HG02938 (cell line): ENCODE measurements around the gene SMAD7.

Experiments used
- ATAC-seq: cut with Tn5 transposase; IDR thresholded peaks from one replicate; pipeline ENCODE4 v1.9.1; 2021; ENCODE audit warnings: mild to moderate bottlenecking, moderate library complexity; ENCODE audit not compliant: unreplicated experiment

Gene SMAD7

DNA sequence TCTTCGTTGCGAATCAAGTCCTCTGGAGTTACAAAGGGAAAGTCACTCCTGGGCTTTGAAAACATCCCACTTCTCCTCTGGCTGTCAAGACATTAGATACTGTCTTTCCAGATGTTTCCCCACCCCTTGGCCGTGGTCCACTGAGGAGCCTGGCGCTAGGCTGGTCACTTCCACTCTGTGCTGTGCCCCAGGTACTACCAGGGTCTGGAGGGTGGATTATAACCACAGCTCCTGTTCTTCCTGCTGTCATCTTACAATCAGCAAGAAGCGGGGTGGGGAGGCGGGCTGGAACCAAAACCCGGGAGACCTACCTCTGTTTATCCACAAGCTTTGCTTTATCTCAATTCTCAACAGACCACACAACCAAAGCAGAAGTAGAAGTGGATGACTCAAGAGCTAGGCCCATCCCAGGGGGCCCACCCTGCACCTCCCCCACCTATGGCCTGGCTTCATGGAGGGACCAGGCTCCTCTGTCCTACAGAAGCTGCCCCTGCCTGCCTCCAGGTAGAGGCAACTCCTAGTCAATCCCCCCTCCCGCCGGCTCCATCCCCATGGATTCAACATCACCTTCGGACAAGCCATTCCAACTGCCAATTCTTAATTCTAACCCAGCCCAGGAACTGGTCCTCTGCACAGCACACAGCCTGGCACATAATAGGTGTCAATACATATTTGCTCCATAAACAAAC, 17.8 kb downstream of the SMAD7 start:
- no peak for ATAC-seq

DNA sequence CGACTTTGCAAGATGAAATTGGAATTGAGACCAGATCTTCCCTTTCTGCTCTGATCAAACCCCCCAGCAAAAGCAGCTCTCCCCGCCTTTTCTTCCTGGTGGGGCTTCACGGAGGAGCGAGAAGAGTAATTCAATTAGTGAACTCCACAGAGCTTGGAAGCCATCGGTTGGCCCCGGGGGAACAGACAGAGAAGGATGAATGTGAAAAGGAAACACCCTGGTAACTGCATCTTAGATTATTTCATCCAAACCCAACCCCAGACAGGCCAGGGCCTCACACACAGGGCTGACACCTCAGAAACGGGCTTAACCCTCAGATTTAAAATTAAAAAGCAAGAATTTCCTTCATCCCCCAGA, 18.3 kb downstream of the SMAD7 start:
- ATAC-seq, result no peak

DNA sequence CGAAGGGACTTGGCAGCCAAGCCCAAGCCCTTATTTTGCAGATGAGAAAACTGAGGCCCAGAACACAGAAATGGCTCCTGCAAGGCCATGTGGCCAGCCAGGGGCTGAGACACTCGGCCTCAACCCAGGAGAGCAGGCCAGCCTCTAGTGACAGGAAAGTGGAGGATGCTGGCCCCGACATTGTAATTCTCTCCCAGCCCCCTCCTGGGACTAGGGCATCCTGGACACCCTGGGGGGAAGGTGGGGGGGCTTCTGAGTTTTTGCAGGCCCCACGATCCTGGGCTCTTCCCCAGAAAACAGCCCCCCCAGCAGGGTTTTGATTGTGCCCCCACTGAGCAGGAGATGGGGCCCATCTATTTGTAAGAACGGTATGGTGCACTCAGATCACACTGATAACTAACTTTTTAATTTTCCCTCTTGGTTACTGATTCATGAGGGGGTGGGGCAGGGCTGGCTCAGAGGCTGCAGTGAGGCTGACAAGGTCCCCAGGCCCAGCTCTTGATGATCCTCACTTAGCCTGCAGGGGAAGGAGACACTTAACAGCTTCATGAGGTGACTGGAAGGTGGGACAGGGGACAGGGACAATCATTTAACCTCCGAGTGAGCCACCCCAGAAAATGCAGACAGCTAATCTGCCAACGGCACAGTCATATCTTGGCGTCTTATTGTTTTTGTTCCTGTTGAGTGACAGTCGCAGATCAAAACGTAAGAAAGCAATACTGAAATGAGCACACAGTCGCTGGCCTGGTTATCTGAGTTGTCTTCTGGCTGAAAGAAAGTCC, 18.9 kb downstream of the SMAD7 start:
- peak; percentile 56 for ATAC-seq

DNA sequence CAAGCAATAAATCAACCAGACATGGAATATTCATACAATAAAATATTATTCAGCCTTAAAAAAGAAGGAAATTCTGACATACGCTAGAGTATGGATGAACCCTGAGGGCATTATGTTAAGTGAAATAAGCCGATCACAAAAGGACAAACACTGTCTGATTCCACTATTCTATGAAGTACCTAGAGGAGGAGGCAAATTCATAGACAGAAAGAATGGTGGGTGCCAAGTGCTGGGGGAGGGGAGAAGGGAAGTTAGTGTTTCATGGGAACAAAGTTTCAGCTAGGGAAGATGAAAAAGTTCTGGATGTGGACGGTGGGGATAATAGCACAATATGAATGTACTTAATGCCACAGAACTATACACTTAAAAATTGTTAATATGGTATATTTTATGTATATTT, 19.8 kb downstream of the SMAD7 start:
- no peak for ATAC-seq

DNA sequence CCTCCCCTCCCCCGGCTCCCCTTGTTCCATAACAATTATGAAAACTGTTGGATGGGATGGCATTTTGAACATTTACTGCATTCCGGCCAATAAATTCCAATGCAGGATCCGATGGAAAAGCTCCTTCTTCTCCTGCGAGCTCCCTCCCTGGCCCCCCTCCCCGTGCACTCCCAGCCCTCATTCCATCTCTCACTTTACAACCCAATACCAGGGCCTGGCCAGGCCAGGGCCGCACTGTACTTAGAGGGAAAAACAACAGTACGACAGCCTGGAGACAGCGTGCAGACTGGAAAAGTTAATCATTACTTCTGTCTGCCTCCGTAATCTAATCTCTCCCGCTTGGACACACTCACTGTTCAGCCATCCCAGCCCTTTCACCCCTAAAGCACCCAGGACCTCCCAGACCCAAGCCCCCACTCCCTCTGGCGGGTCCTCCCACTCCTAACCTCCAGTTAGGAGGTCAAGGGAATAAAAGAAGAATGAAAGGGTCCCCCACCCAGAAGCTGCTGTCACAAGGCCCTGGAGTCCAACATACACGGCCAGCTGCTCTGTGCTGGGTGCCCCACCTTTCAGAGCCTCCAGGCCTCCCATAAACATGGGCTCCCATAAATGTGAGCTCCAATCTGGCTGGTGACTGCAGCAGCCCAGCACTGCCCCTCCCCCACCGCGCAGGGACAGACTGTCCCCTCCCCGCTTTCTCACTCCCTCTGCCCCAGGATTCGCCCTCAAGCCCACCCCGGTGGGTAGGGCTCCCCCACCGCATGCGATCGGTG, 20.6 kb downstream of the SMAD7 start:
- ATAC-seq, result no peak

DNA sequence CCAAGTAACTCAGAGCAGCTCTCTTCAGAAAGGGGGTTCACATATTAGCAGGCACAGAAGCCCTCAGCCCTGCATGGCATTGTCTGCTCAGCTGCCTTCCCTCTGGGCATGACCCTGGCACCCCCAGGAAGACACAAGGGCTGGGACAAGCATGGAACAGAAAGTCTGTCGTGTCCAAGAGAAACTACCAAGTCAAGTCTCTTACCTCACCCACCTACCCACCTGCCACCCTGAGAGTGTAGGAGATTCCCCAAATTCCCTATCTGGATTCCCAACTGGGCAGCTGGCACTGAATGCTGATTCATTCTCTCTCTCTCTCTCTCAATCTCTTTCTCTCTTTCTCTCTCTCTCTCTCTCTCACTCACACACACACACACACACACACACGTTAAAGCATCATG, 21.6 kb downstream of the SMAD7 start:
- no peak for ATAC-seq

DNA sequence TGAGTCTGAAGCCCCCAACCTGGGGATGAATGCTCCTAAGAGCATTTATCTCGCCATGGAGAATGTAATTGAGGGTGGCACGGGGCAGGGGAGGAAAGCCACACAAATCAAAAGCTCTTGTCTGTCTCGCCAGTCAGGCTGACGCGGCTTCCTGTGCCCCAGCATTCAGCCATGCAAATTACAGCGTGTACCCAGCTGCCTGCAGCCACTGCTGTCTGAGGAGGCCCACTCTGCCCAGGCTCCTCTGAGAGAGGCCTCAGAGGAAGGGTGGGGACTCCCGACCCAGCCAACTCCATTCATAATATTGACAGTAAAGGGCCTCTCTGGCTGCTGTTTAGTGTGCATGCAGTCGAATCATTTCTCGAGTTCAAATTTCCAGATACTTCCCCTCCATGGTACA, 22.0 kb downstream of the SMAD7 start:
- ATAC-seq, result peak; percentile 50

DNA sequence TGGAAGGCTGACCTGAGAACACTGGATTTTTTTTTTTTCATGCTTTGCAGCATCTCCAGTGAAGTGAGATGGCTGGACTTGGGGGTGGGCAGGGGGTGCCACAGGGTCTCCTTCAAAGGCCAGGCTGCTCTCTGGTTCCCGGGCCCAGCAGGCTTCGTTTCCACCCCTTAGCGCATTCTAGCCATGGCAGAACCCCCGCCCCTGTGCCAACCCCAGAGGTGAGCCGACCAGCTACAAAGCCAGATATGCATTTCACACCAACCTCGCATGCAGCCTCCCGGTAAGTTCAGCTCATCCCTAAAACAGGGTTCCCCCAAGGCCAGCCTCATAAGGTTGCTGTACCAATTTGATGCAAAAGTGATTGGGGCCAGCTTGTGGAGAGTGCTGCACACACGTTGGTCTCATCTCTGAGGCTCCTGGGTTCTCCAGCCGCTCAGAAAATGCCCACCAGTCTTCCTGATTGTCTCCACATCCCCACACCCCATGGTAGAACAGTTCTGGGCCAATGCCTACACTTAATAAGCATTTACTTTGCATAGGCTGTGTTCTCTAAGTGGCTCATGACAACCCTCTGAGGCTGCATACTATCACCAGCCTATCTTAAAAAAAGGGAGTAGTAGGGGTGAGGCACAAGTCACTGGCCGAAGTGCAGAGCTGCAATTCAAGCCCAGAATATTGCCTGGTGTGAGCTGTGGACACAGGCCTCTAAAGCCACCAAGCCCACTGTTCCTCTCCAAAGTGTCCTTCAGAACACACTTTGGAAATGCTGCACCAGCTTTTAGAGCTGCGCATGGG, 23.3 kb downstream of the SMAD7 start:
- no peak for ATAC-seq

DNA sequence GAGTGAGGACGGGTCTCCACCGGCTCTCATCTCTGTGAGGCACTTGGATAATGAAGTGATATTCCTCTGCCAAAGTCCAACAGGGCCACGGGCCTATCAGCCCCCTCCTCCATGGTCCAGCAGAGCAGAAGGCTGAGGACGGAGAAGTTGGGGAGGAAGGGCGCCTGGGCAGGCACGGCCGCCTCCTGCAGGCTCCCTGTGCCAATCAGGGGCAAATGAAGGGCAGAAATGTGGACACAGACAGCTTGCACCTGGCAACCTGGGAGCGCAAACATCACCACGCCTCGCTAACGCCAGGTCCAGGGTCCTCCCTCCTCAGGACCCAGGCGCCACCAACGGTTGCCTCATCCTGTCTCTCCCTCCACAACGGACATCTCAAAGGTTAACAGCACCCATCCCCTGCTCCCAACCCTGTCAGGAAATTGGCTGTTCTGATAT, 24.3 kb downstream of the SMAD7 start:
- ATAC-seq, result no peak

DNA sequence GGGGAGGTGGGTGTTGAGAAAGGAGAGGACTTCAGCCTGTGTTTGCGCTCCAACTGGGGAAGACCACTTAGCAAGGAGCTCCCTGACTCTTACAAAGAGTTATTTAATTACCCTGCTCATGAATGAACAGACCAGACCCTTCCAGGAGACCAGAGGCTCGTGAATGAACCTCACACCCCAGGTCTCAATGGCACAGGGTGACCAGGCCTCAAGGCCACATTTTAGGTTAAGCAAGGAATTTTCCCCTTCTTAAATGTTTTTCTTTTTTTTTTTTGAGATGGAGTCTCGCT, 25.3 kb downstream of the SMAD7 start:
- ATAC-seq, result no peak

DNA sequence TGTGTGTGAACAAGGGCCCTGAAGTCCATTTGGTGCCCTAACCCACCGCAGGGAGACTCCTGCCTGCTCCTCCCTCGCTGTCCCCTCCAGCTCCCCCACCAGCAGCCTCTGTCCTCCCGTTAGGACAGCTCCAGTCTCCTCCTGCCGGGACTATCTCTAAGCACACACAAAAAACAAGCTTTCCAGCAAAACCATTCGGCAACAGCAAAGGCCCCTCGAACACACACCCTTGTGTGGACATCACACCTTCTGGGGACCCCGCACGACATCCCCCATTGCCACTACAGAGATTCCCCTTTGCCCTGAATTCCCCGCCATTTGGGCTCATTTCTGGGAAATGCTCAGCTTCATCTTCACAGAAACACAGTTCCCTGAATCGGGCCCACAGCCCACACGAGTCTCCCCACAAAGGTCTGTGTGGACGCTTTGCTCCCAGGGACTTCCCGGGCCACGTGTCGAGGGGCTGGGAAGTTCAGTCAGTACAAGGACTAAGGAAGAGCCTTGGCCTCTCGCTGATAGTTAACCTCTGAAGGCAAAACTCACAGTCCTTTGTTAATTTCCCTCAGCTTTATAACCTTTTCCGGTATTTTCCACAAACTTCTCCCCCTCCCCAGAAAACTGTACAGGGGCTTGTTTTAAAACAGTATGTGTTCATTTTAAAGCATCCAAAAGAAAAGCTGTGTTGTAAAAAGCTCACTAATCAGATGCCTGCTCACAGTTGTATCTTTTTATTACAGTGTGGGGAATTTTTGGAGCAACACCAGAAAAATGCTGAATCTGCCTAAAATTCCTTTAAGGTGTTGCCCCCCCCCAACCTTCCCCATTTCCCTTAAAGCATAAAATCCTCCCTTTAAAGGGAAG, 25.9 kb downstream of the SMAD7 start:
- no peak for ATAC-seq

DNA sequence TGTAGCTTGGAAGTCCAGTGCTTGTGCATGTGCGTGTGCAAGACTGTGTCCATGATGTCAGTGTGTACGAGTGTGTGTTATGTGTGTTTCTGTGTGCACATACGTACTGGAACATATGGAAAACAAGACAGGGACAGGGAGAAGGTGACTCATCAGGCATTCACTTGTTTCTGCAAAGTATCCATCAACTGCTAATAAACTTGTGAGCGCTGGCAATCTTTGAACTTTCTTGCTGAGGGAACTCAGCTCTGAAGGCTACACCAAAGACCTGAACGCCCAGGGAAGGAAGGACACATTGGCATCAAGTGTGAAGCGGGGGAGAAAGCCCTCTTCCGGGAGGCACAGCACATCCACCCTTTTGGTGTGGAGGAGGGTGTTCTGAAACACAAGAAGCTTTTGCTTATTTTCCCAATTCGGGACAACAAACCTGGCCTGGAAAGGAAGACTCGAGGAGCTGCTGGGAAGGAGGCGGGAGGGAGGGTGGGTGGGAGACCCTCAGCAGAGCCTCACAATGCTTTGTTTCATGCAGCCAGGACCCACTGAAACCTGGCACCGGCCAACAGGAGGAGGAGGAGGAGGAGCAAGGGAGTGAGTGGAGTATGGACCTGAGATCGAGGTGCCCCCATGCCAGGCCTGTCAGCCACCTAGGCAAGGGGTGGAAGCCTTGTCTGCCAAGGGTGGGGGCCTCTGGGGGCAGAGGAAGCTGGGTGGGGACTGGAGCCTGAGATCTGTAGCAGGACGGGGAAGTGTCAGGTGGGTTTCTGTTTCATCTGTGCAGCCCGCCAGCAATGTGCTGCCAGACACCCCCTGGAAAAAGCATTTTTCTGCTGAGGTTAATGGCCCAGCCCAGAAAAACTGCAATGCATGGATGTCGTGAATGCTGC, 26.8 kb downstream of the SMAD7 start:
- ATAC-seq, result no peak

DNA sequence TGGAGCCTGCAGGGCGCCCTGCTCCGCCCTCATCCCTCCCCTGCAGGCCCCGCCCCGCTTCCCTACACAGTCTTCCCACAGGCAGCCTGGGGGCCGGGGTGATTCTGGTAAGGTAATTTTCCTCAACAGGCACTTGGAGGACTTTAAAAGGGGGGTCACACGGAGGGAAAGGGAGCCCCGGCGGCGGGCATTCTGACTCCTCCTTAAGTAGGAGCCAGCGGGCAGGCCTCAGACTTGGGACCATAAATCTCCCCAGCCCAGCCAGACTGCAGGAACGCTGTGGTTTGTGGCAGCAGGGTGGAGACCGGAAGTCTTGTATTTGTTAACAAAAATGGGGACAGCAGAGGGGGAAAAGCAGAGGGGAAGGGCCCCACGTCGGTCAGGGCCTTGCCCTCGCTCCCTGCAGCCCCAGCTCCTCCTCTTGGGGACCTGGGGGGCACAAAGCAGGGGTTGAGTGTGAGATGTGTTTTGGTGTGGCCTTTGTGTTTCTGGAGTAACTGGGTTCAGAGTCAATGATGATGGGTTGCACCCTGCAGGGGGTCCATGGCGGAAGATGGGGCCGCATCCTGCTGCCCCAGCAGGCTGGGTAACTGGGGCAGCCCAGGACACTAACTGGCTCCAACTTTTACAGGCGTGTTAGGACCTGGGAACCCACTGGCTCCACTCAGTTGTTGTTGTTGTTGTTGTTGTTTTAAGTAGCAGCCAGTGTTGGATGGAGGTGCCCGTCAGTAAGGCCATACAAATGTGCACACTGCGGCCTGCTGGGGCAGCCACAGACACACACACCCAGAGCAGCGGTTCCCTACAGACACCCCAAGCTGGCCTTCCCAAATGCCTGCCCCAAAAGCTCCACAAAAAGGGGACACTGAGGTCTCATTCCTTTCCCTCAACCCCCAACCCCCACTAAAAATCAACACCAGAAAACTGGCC, 27.7 kb downstream of the SMAD7 start:
- no peak for ATAC-seq

DNA sequence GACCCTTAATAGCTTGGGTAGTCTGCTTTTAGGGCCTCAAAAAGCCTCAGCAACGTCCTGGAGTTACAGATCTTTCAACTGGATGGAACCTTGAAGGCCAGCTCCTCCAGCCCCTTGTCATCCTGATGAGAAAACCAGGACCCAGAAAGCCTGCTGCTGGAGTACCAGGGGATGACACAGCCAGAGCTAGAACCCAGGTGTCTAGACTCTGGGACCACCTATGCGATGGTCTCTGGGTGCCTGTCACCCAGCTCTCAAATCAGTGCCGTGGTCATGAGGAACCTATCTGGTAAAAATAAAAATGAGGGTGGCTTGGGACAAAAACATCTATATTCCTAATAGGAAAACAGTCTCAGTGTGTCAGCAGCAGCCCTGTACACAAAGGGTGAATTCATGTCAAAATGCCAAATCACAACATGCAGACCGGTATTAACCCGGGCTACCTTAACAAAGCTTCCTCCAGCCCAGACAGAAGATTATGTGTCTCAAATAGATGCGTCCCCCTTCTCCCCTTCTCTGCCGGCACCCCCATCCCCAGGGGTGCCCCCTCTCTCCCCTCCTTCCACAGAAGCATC, 28.5 kb downstream of the SMAD7 start:
- no peak for ATAC-seq

DNA sequence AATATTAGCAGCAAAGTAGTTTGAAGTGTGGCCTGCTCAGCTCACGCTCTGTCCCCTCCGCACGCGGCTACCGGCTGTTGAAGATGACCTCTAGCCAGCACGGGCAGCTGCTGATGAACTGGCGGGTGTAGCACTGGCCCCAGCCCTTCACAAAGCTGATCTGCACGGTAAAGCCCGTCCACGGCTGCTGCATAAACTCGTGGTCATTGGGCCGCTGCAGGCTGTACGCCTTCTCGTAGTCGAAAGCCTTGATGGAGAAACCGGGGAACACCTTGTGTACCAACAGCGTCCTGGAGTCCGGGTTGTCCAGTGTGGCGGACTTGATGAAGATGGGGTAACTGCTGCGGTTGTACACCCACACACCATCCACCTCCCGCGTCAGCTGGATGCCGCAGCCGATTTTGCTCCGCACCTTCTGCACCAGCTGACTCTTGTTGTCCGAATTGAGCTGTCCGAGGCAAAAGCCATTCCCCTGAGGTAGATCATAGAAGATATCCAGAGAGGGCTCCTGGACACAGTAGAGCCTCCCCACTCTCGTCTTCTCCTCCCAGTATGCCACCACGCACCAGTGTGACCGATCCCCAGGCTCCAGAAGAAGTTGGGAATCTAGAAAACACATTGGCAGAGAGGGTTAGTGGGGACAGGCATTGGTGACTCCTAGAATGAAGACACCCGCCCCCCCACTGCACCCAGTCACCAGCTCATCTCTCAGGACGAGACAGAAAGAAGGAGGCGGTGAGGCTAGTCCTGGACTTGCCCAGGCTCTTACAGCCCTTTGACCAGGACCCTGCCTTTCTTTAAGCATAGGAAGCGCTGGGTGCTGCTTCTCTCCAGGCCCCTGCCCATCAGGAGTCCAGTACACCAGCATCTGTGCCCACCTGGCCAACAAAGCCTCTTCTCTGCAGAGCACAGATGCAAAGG, 29.2 kb downstream of the SMAD7 start:
- no peak for ATAC-seq

DNA sequence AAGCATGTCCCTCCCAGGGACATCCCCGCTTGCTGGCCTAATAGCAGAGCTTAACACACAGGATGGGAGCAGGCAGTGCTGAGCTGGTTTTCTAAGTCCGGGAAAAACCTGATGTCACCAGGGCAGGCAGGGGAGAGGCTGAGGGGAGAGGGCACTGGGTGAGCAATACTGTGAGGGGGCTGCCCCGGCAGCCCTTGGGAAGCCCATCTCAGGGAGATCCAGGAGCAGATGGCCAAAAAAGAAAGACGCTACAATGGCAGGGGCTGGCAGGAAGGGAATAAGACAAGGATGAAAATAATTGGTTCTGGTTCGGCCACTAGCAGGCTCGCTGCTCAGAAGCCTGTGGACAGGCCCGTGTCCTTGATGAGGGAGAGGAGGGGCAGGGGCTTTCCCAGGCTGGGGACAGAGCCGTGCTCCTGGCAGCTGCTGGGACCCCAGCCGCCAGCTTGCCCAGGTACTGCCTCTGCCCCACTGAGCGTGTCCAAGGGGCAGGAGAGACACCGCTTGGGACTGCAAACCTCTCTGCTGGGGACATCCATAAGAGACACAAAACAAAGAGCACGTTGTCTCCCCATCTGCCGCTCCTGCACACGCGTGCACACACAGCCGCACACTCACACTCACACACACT, 30.2 kb downstream of the SMAD7 start:
- no peak for ATAC-seq
